Activated CD4-positive, CD25-positive, alpha-beta regulatory T cell treated with anti-CD3 and anti-CD28 coated beads, Interleukin-2, amount 50 U/mL, for 72 hours (primary cell): ENCODE data around the gene PARP4.
"Not testable (repeated sequence)": the region's sequence is repeated elsewhere in the genome, so short reads cannot be mapped to it uniquely, and the experiment has no call there.

ENCODE experiments used
- DNase-seq: peaks from one replicate; pipeline ENCODE4 v3.0.0; 2021

Gene PARP4

DNA sequence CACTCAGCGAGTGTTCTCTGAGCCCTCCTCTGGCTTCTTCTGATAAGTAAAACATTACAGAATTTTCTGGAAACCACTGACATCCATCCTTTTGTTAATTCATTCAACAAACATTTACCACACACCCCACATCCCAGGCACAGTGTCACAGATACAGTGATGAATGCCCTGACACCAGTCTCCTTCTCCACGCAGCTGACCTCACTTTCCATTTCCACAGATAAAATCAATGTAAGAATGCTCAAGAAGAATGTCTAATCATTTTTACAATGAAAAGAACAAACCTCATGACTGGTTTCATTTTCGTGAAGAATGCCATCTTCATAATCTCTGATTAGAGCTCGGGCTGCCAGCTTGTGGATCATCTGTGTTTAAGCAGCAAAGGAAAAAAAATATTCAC, 69.2 kb downstream of the PARP4 start:
- no peak for DNase-seq

DNA sequence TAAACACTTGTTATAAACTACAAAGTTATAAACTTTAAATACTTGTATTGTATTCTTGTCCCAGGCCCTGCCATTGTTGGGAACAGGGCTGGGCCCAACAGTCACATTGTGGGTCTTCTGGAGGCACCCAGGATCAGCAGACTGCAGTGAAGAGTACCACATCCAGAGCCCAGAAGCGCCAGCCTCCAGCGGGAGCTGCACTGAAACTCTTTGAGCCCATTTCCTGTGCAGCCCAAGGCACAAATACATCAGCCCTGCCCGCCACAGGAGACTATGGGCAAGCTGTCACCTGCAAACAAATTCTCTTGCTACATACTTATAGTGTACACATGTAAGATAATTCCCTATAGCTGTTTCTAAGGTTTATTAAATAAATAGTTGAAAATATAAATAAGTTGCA, 86.5 kb downstream of the PARP4 start:
- not testable (repeated sequence) for DNase-seq

DNA sequence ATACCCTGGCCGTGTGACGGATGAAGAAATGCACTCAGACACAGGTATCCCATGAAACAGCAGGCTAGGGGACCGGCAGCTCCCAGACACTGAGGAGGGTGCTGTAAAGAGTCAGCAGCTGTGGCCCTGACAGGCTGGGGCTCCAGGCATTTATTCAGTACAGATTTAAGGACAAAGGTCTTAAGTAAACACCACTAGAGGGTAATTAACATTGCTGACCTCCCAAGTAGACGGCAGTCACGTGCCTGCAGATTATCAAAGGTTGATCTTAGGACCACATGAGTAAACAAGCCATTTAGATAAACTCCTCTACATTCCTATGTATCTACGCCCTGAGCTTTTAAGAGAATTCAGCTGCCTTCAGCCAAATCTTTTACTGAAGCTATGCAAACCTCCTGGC, 92.9 kb downstream of the PARP4 start:
- DNase-seq: not testable (repeated sequence)

DNA sequence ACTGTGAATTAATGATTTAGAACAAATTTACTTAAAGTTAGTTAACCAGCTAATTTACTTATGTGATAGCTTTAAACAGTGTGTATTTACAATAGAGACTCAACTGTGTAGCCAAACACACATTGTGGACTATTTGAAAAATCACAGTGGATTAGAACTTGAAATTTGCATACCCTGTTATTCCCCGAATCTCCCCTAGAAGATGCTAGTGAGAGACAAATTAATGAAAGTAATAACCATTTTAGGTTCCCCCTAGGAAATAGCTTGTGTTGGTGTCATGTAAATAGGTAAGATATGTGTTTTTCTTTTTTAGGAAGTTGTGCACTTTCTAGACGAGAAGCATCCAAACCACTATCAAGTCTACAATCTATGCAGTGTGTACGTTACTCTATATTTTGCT, 104.7 kb downstream of the PARP4 start:
- DNase-seq: no peak

DNA sequence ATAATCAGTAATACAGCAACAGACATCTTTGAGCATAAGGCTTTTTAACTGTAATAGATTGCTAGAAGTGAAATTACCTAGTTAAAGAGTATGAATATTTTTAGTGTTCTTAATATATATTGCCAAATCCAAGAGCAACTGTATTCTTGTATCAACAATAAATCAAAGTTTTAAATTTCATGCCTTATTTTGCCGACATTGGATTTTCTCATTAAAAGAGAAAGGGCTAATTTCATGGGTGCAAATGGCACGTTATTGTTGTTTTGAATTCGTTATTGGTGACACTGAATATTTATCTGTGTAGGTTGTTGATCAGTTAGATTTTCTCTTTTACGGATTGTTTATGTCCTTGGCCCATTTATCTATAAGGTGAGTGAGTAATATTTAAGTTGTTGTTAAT, 106.1 kb downstream of the PARP4 start:
- DNase-seq: no peak

DNA sequence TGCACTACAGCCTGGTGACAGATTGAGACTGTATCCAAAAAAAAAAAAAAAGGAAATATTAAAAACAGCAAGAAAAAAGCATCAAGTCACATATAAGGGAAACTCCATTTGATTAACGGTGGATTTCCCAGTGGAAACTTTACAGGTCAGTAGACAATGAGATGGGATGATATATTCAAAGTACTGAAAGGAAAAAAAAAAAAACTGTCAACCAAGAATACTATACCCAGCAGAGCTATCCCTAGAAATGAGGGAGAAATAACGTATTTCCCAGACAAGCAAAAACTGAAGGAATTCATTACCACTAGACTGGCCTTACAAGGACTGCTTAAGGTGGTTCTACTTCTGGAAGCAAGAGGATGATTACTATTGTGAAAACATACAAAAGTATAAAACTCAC, 115.8 kb downstream of the PARP4 start:
- no peak for DNase-seq

DNA sequence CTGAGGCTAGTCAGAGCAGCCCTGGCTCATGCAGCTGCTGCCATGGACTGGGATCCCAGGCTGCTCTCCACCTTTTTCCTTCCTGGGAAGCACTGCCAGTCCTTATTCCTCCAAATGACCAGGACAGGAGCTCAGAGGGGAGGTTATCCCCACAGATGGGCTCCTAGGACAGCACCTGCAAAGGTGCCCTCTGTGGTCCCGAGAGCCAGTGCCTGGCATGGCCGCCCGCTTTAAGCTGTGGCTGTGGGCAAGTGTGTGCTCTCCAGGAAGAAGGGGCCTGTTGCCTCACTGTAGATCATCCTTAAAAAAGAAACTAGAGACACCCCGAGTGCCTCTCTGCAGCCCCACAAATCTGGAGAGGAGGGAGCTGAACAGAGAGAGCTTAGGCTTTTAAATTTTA, 119.6 kb downstream of the PARP4 start:
- DNase-seq: no peak

DNA sequence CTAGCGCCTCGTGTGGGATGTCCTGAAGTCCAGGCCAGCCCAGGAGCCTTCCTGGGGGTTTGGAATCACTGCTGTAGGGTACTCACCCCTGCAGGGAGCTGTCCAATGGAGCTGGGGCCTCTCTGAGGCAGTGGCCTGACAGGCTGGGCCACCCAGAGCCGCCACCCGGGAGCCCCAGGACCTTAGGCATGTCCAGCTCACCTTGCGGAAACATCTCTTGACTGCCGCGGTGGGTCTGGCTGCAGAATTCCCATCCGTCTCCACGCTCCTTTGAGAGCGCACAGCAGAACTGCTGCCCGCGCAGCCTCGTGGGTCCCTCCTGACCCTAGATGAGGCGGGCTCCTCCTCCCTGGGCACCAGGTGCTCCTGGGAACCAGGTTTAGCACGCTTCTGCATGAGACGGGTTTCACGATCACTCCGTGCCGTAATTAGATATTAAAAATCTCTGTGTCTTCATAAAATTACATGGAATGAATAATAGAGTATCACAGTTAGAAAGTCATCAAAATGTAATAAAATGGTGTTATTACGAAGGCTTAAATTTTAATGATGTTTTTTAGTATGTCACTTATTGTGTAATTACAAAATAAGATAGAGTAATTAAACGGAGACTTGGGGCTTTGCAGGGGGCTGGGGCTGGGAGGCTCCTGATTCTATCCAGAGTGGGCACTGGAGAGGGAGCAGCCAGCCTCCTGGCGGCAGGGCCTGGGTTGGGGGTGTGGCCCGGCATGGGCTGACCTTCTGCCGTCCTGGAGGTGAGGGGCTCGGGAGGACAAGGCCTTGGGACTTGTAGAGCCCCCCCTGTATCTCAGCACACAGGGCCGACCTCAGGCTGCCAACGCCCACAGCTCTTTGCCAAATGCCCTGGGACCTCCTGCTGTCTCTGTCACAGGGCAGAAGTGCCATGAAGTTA, 120.6 kb downstream of the PARP4 start:
- DNase-seq: not testable (repeated sequence)

DNA sequence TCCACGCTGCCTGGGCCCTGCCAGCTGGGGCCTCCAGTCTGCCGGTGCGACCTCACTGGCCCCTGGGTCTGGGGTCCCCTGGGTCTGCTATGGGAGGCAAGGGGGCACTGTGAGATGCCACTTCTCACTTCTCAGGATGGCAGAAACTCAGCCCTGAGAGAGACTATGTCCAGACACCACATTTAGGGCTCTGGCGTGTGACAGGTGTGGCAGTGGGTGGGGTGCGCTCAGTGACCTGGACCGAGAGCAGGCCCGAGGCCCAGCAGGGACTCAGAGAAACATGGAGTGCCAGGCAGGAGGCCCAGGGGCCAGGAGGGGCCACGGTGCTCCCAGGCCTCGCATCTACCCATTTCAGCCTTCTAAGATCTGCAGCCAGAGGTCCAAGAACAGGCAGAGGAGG, 121.8 kb downstream of the PARP4 start:
- DNase-seq: not testable (repeated sequence)

DNA sequence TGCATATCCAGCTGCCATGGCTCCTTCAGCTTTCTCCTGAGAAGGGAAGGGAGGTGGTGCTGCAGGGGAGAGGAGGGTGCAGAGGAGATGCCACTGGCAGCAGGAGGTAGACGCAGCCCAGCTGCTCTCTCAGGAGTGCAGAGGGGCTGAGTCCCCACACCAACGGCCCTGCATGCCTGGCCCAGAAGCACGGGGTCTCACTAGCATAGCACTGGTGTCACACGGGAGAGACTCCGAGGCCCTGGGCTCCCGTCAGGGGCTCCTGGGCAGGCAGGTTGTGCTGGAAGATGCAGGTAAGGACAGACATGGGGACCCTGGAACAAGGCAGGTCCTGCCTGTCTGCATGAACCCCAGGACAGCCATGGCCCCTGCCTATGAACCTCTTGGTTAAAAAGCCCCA, 123.1 kb downstream of the PARP4 start:
- no peak for DNase-seq

DNA sequence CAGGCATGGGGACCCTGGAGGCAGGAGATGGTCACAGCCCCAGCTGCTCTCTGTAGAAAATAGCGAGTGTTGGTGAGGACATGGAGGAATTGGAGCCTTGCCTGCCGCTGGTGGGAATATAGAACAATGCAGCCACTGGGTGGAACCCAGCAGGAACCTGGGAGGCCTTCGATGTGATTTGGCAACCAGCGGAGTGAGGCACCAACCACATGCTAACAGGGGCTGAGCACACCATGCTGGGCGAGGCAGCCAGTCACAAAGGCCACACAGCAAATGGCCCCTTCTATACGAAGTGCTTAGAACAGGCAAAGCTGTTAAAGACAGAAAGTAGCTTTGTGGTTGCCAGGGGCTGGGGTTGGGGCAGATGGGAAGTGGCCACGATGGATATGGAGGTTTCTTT, 123.8 kb downstream of the PARP4 start:
- DNase-seq: not testable (repeated sequence)

DNA sequence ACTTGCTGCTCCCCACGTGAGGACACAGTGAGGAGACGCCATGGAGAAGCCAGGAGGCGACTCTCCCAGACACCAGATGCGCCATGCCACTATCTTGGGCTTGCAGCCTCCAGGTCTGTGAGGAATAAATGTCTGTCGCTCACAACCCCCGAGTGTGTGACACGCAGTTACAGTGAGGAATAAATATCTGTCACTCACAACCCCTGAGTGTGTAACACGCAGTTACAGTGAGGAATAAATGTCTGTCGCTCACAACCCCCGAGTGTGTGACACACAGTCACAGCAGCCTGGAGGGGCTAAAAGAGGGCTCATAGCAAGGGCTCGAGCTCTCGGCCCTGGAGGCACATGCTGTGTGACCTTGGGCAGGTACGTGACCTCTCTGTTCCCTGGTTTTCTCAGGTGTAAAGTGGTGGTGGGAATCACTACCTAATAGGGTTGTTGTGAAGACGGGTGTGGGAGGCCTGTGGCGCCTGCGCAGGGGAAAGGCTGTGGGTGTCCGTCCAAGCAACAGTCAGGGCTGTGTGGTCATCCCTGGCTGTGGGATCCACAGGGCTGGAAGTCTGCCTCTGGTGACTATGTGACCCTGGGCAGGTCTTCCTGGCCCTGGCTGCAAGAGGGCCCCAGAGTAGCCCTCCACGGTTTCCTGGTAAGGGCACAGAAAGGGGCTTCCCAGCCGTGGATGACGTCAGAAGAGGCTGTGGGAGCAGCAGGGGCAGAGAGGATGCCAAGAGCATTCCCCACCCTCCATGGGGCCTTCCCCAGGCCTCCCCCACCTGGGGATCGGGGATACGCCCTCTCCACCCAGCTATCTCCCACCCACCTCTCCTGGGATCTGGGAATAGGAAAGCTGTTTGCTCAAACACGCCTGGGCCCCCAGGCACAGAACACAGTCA, 125.5 kb downstream of the PARP4 start:
- no peak for DNase-seq

DNA sequence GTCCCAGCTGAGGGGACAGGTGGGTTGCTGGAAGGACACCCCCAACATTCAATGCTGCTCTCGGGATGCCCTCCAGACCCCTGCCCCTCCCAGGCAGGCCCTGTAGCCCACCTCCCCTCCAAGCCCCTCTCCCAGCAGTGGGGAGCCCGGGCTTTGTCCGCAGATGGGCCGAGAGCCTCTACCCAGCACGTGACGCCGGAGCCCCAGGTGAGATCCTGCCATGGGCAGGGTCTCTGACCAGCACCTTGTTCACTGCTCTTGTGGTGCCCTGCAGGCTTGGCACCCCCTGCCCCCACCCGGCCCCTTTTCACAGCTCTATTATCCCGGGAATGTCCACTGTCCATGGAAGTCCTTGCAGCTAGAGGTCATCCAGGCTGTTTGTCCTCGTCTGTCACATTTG, 126.7 kb downstream of the PARP4 start:
- DNase-seq: no peak

DNA sequence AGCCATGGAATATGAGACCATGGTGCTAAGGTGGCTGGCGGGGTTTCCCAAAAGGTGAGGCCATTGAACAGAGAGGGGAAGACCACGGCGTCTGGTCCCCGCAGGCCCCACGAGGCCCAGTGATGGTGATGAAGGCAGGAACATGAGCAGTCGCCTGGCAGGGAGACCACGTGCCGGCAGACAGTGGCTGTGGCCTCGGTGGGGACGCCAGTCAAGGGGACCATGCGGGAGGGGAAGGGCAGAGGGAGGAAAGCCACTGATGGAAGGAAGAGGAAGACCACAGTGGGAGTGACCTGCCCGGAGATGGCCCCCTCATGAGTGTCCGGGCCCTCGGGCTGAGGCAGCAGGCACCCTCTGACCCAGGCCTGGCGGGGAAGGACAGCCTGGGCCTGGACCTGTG, 127.6 kb downstream of the PARP4 start:
- not testable (repeated sequence) for DNase-seq

DNA sequence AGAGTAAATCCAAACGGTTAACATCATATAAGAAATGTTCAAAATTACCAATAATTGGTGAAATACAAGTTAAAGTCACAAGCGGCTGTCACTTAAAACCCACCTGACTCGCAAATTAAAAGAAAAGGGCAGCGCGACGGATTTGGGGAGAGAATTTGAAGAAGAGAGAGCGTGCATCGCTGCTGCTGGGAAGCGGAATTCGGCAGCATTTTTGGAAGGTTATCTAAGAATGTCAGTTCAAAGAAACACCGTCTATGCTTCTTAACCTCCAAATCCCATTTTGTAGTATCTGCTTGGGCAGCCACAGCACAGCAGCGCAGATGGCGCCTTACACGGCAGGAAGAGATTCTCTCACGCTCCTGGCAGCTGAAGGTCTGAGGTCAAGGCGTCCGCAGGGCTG, 128.5 kb downstream of the PARP4 start:
- DNase-seq: not testable (repeated sequence)

DNA sequence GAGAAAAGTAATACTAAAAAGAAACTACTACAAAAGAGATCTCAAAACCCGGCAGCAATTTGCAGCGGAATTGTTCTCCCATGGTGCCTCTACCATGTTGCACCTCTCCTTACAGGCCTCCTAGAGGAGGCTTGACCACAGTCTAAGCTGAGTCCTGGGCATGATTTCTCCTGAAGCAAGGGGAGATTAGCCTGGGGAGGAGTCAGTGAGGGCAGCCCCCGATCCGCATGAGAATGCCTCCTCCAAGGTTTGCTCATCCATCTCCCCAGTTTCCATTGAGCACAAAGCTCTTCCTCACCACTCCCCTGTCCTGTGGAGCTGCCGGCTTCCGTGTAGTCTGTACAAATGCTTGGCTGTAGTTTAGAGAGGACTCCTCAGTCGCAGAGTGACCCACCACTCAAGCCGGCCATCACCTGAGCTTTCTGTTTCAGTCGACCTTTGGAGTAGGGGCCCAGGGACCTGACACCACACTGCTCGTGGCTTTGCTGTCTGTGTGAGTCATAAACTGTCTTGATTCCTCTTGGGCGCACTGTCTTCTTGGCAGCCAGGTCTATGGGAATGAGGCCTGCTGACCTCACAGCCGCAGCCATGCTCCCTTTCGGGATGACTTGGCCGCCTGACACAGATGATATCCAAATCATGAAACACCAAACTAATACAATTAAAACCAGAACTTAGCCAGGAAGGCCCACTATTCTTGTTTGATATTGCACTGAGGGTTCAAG, 130.9 kb downstream of the PARP4 start:
- no peak for DNase-seq

DNA sequence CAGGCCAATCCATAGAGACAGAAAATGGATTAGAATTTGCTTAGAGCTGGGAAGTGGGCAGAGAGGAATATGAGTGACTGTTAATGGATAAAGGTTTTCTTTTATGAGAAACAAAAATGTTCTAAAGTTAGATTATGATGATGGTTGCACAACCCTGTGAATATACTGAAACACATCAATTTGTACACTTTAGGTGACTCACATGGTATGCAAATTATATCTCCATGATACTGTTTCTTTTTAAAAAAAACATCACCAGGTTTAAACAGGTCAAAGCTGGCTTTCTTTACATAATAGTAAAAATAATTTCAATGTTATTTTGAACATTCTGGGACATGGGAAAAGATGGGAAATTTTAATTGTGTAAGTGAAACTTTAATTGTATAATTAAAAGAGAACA, 131.7 kb downstream of the PARP4 start:
- not testable (repeated sequence) for DNase-seq

DNA sequence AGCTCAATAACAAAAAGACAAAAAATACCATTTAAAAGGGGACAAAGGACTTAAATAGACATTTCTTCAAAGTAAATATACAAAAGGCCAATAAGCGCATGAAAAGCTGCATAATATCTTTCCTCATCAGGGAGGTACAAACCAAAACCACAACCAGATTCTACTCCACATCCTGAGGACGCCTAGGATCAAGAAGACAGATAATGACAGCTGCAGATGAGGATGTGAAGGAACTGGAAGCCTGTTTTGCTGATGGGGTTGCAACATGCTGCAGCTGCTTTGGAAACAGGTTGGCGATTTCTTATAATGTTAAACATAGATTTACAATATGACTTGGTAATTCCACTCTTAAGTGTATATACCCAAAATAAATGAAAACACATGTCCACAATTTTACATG, 132.4 kb downstream of the PARP4 start:
- not testable (repeated sequence) for DNase-seq

DNA sequence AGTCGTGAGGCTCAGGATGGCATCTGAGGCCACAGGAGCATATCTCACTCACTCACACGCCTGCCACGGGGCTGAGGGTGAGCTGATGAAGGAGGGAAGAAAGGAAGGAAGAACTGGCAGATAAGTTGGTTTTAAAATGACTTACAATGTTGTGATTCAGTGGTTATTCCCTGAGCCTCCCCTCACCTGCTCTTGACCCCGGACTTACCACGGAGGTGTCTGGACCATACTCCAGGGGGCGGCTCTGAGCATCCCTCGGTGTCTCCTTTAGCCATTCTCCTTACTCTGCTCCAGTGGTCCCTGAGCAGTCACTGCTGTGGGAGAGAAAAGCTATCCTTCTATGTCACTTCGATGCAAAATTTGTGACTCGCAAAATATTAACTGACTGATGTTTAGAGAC, 141.3 kb downstream of the PARP4 start:
- DNase-seq: not testable (repeated sequence)
